ENCODE measurements around the gene ADCY5.

ADCY5 gene

GRCh38 chr3:123285066-123285465 is 163.8 kb downstream of the ADCY5 start:
- DNase-seq: no peak
- no peaks in the 10 kb centered on the region for H3K9me3 Mint-ChIP-seq
- no peak overlapping the region for H3K4me3 Mint-ChIP-seq
- TF ChIP-seq, protein P1, sequence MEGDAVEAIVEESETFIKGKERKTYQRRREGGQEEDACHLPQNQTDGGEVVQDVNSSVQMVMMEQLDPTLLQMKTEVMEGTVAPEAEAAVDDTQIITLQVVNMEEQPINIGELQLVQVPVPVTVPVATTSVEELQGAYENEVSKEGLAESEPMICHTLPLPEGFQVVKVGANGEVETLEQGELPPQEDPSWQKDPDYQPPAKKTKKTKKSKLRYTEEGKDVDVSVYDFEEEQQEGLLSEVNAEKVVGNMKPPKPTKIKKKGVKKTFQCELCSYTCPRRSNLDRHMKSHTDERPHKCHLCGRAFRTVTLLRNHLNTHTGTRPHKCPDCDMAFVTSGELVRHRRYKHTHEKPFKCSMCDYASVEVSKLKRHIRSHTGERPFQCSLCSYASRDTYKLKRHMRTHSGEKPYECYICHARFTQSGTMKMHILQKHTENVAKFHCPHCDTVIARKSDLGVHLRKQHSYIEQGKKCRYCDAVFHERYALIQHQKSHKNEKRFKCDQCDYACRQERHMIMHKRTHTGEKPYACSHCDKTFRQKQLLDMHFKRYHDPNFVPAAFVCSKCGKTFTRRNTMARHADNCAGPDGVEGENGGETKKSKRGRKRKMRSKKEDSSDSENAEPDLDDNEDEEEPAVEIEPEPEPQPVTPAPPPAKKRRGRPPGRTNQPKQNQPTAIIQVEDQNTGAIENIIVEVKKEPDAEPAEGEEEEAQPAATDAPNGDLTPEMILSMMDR (IDR thresholded peaks at IDR 0.05): no peak
- no peak overlapping the region for H3K27ac Mint-ChIP-seq
- H3K4me1 Mint-ChIP-seq: no peaks in the 10 kb centered on the region
- no peaks in the 10 kb centered on the region for H3K36me3 Mint-ChIP-seq (ENCODE audit: low read depth)
- peaks cover 18% of the 10 kb centered on the region for H3K27me3 Mint-ChIP-seq (ENCODE audit: low read depth, poor library complexity)

- Mint-ChIP-seq H3K27ac (no peak overlapping the region), H3K36me3 (ENCODE audit: low read depth) (no peaks in the 10 kb centered on the region), H3K4me3 (no peak overlapping the region), H3K27me3 (ENCODE audit: low read depth, poor library complexity) (peaks cover 23% of the 10 kb centered on the region), H3K9me3 (no peaks in the 10 kb centered on the region), H3K4me1 (no peaks in the 10 kb centered on the region)
- DNase-seq: no peak
- TF ChIP-seq, protein P1 (IDR thresholded peaks at IDR 0.05): no peak
Measured at GRCh38 chr3:123284399-123285010, 164.4 kb downstream of the ADCY5 start.

DNA sequence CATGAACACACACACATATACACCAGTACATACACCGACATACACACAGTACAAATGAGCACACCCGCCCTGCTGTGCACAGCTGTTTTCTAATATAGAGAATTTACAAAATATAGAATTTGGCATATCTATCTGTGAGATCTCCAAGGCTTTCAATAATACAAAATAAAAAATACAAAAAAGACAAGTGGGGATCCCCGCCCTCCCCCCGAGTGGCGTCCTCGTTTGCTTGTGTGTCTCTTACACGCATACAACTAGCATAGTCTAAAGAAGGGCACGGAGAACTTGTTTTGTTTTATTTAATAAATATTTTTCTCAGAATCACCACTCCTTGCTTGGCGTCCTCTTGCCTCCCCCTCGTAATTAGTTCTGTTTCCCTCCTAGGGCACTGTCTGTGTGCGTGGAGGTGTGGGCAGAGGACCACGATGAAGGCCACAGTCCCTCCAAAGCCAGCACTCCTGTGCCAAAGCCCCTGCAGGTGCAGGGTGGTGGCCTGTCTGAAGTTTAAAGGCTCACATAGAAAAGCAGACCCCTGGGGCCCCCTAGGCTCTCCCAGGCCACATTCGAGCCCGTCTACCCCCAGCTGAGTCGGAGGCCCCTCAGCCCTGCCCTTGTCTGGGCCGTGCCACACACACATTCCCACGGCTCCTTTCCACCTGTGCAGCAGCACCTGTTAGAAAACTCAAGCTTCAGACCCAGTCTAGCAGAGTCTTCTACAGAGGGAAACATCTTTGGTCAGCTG is 165.1 kb downstream of the ADCY5 start:
- no peak for DNase-seq
- Mint-ChIP-seq H3K9me3 (no peaks in the 10 kb centered on the region), H3K4me3 (no peak overlapping the region), H3K36me3 (ENCODE audit: low read depth) (no peaks in the 10 kb centered on the region), H3K4me1 (no peaks in the 10 kb centered on the region), H3K27me3 (ENCODE audit: low read depth, poor library complexity) (peaks cover 25% of the 10 kb centered on the region), H3K27ac (no peak overlapping the region)
- TF ChIP-seq, protein P1 (IDR thresholded peaks at IDR 0.05): no peak

DNA sequence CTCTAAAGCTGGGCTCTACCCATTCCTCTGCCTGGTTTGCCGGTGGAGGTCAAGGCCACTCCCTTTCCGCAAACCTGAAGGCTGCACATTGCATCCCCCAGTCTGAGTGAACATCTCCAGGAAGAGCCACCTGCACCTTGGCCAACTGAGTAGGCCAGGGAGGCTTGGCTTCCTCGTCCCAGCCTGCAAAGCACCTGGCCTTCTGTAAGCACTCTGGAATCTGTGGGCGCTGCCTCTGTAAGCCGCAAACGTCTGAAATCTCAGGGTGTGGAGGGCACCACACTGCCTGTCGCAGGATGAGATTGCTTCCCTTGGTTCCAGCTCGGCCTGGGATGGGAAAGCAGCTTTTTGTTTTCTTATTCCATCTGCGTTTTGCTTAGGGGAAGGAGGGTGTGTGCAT is 165.8 kb downstream of the ADCY5 start:
- DNase-seq: no peak
- peaks cover 25% of the 10 kb centered on the region for H3K27me3 Mint-ChIP-seq (ENCODE audit: low read depth, poor library complexity)
- no peaks in the 10 kb centered on the region for H3K4me1 Mint-ChIP-seq
- H3K4me3 Mint-ChIP-seq: no peak overlapping the region
- no peaks in the 10 kb centered on the region for H3K36me3 Mint-ChIP-seq (ENCODE audit: low read depth)
- H3K9me3 Mint-ChIP-seq: no peaks in the 10 kb centered on the region
- no peak overlapping the region for H3K27ac Mint-ChIP-seq
- TF ChIP-seq, protein P1 (IDR thresholded peaks at IDR 0.05): no peak

DNA sequence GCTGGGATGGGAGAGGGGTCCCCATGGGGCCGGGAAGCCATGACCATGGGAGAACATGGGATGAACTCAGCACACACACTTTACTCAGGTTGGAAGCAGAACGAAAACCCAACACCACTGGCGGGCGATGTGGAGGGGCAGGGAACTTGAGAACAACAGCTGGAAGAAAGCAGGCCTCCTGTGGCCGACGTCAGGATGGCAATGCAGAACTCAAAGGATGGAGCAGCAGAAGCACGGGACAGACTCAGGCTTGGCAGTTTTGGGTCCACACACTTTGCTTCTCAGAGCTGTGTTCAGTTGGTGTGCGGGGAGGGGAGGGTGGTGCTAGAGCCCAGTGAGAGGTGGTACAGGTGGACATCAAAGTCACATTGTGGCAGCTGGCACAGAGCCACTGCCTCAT is 166.4 kb downstream of the ADCY5 start:
- H3K4me1 Mint-ChIP-seq: no peaks in the 10 kb centered on the region
- TF ChIP-seq, protein P1 (IDR thresholded peaks at IDR 0.05): no peak

DNA sequence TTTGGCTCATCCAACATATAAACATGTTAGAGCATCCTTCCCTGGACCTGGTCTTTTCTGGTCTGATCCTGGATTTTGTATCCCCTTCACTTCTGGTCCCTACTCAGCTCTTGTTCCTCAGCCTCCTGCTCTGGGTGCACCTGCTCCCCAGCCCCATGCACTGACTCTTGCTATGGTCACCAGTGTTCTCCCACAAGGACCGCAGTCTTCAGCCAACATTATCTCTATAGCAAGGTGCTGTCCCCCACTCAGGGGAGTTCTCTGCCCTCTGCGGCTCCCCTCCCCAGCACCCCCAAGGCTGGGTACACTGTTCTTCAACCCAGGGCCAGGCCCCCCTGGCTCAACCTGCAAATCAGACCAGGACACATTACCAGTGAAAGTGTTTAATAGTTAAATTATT is 167.0 kb downstream of the ADCY5 start:
- Mint-ChIP-seq H3K36me3 (ENCODE audit: low read depth) (no peaks in the 10 kb centered on the region), H3K4me3 (no peak overlapping the region), H3K27ac (no peak overlapping the region), H3K9me3 (no peaks in the 10 kb centered on the region), H3K27me3 (ENCODE audit: low read depth, poor library complexity) (peaks cover 21% of the 10 kb centered on the region), H3K4me1 (no peaks in the 10 kb centered on the region)
- TF ChIP-seq, protein P1 (IDR thresholded peaks at IDR 0.05): no peak
- DNase-seq: no peak

More for the DNA sequence above, 166.4 kb downstream of the ADCY5 start:
- Mint-ChIP-seq H3K27ac (no peak overlapping the region), H3K4me3 (no peak overlapping the region), H3K9me3 (no peaks in the 10 kb centered on the region), H3K27me3 (ENCODE audit: low read depth, poor library complexity) (peaks cover 25% of the 10 kb centered on the region), H3K36me3 (ENCODE audit: low read depth) (no peaks in the 10 kb centered on the region)
- DNase-seq: no peak
